Measurements from ENCODE around the gene CLASRP.
A peak's percentile ranks its signal among the peaks of the same experiment; 100 is the strongest.

The CLASRP gene

GRCh38 chr19:45038931-45039893 lies at the start of gene CLASRP:
CLASRP (plus strand) TSS chr19:45039045; CDS start chr19:45040213, 1,168 bp downstream.
- TF ChIP-seq CTCF (IDR thresholded peaks at IDR 0.05; ENCODE audit: low read depth, low read length): no peak
- peak within 1 kb of the TSS; percentile 85 for H3K4me3 ChIP-seq (ENCODE audit: low read depth, low read length)

GRCh38 chr19:44990459-44990858 lies 48.4 kb upstream of the CLASRP start:
- no peak for TF ChIP-seq CTCF (IDR thresholded peaks at IDR 0.05; ENCODE audit: low read depth, low read length)
- no peak overlapping the region for H3K4me3 ChIP-seq (ENCODE audit: low read depth, low read length)

- TF ChIP-seq CTCF (IDR thresholded peaks at IDR 0.05; ENCODE audit: low read depth, low read length): no peak
- no peak overlapping the region for H3K4me3 ChIP-seq (ENCODE audit: low read depth, low read length)
Observed at GRCh38 chr19:44990966-44991365, 47.9 kb upstream of the CLASRP start.

- TF ChIP-seq CTCF (IDR thresholded peaks at IDR 0.05; ENCODE audit: low read depth, low read length): no peak
- no peak overlapping the region for H3K4me3 ChIP-seq (ENCODE audit: low read depth, low read length)
Observed at GRCh38 chr19:44992336-44993163, 46.3 kb upstream of the CLASRP start.

GRCh38 chr19:44993526-44993925 lies 45.3 kb upstream of the CLASRP start:
- no peak overlapping the region for H3K4me3 ChIP-seq (ENCODE audit: low read depth, low read length)
- no peak for TF ChIP-seq CTCF (IDR thresholded peaks at IDR 0.05; ENCODE audit: low read depth, low read length)

GRCh38 chr19:44993926-44994537 lies 44.8 kb upstream of the CLASRP start:
- no peak overlapping the region for H3K4me3 ChIP-seq (ENCODE audit: low read depth, low read length)
- no peak for TF ChIP-seq CTCF (IDR thresholded peaks at IDR 0.05; ENCODE audit: low read depth, low read length)
